Activated T-cell treated with anti-CD3 and anti-CD28 coated beads for 1 hour (primary cell): ENCODE results near the gene C19orf12.

Source experiments
- DNase-seq: peaks from one replicate; pipeline ENCODE4 v3.0.0-alpha.2; 2020; ENCODE audit warnings: low read depth

C19orf12 gene

GRCh38 chr19:29662278-29662603 is 52.8 kb downstream of the C19orf12 start:
- no peak for DNase-seq

GRCh38 chr19:29660835-29661234 is 54.2 kb downstream of the C19orf12 start:
- no peak for DNase-seq

GRCh38 chr19:29658221-29658991 is 56.7 kb downstream of the C19orf12 start:
- no peak for DNase-seq

GRCh38 chr19:29655648-29656335 is 59.3 kb downstream of the C19orf12 start:
- DNase-seq: no peak

GRCh38 chr19:29653398-29653797 is 61.7 kb downstream of the C19orf12 start:
- DNase-seq: no peak

- no peak for DNase-seq
Observed at GRCh38 chr19:29651622-29652394, 63.3 kb downstream of the C19orf12 start.

GRCh38 chr19:29650772-29651387 is 64.2 kb downstream of the C19orf12 start:
- DNase-seq: no peak
